ENCODE data around the gene ZNF32.

GRCh38 chr10:43676901-43677300 lies 28.2 kb upstream of the ZNF32 start:
- TF ChIP-seq CTCF (IDR thresholded peaks at IDR 0.05; ENCODE audit: control extremely low read depth in 1 of 3, insufficient read depth in 1 of 3, low read depth in 1 of 3, low read length in 3 of 3): no peak
- no peak for TF ChIP-seq POLR2A (IDR thresholded peaks at IDR 0.05; ENCODE audit: control extremely low read depth in 1 of 2, low read depth in 2 of 2, low read length in 2 of 2)
- no peak for TF ChIP-seq CTBP2 (IDR thresholded peaks at IDR 0.05; ENCODE audit: borderline replicate concordance, insufficient read depth, insufficient read length, low read length)
- no peak for TF ChIP-seq TAF1 (IDR thresholded peaks at IDR 0.05; ENCODE audit: low read depth, low read length)
- TF ChIP-seq EZH2 (IDR thresholded peaks at IDR 0.05; ENCODE audit: low read depth, low read length, severe bottlenecking): no peak
- no peak for TF ChIP-seq ZNF274 (IDR thresholded peaks at IDR 0.05; ENCODE audit: borderline replicate concordance, extremely low read depth, low read length)
- TF ChIP-seq ASH2L (IDR thresholded peaks at IDR 0.05; ENCODE audit: low read length): no peak
- TF ChIP-seq RFX5 (IDR thresholded peaks at IDR 0.05; ENCODE audit: borderline replicate concordance, low read depth, low read length): no peak
- no peak for TF ChIP-seq CEBPB (IDR thresholded peaks at IDR 0.05; ENCODE audit: low read depth, low read length)
- no peak for TF ChIP-seq CHD2 (IDR thresholded peaks at IDR 0.05; ENCODE audit: low read length)
- TF ChIP-seq NRF1 (IDR thresholded peaks at IDR 0.05; ENCODE audit: low read depth, low read length): no peak
- no peak for TF ChIP-seq CHD7 (IDR thresholded peaks at IDR 0.05; ENCODE audit: insufficient replicate concordance, low read length)
- no peak for TF ChIP-seq SRF (IDR thresholded peaks at IDR 0.05; ENCODE audit: low read depth, low read length)
